Measurements from ENCODE around the gene ZNF837.

Gene ZNF837

DNA sequence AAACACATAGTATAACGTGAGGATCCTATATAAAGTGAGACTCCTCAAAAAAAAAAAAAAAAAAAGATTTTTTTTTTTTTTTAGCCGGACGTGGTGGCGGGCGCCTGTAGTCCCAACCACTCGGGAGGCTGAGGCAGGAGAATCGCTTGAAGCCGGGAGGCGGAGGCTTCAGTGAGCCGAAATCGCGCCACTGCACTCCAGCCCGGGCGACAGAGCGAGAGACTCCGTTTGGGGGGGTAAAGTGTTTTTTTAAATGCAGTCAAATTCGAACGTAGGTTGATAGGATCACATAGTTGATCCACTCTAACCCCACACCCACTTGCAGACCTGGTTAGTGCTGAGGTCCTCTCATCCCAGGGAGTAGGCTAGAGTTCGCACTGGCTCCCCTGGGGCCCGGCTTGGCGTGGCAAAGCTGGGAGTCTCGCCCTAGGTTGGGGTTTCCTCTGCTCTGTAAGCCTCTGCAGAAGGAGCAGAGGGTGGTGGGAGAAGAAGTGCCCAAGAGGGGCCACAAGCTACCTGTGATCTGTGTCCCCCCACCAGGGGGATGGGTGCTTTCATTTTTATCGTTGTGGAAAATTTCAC lies 21.1 kb upstream of the ZNF837 start:
- Histone ChIP-seq H3K27ac (ENCODE audit: low read depth, low read length, poor library complexity, severe bottlenecking) (peak overlapping the region; percentile 25), H3K9ac (ENCODE audit: low read length) (peak overlapping the region; percentile 68)
- TF ChIP-seq, protein P1, sequence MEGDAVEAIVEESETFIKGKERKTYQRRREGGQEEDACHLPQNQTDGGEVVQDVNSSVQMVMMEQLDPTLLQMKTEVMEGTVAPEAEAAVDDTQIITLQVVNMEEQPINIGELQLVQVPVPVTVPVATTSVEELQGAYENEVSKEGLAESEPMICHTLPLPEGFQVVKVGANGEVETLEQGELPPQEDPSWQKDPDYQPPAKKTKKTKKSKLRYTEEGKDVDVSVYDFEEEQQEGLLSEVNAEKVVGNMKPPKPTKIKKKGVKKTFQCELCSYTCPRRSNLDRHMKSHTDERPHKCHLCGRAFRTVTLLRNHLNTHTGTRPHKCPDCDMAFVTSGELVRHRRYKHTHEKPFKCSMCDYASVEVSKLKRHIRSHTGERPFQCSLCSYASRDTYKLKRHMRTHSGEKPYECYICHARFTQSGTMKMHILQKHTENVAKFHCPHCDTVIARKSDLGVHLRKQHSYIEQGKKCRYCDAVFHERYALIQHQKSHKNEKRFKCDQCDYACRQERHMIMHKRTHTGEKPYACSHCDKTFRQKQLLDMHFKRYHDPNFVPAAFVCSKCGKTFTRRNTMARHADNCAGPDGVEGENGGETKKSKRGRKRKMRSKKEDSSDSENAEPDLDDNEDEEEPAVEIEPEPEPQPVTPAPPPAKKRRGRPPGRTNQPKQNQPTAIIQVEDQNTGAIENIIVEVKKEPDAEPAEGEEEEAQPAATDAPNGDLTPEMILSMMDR (IDR thresholded peaks at IDR 0.05; ENCODE audit: low read length) = no peak
- TF ChIP-seq EZH2 (IDR thresholded peaks at IDR 0.05; ENCODE audit: borderline replicate concordance, low read length) = no peak

DNA sequence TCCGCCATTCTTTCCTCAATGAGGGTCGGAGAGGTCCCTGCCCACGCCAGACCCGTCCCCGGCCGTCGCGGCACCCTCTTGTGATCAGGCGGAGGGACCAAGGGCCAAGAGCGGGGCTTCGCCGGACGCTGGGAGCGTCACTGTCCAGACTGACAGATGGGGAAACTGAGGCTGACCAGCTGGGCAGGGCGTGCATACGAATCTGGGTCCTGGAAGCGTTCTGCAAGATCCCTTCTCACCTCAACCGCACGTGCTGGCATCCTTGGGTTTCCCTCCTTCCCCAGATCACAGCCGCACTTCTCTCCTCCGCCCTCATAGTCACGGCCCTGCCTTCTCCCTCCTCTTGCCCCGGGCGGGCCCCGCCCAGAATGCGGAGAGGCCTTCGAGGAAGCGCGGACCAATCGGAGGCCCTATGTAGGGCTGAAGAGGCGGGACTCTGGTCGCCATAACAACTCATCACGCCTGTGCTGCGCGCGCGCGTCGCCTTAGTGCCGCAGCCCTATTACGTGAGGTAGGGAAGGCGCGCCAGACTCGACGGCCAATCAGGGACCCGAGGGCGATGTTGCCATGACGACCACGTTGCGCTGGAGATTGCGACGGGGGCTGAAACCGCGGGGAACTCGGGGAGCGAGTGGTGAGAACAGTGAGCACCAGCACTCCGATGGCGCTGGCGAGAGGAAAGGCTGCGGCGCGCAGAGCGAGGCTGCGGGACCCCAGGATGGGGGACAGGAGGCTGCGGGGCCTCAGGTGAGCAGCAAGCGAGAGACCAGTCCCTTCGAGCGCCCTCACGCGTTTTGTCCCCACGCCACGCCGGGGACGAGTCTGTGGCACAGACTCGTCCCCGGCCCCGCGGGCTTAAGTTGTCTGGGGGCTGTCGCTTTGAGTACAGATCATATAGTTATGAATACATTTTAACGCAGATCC lies 20.3 kb upstream of the ZNF837 start:
- peak overlapping the region; percentile 66 for H3K4me3 ChIP-seq (ENCODE audit: low read depth, low read length, poor library complexity, severe bottlenecking)
- H3K4me1 ChIP-seq (ENCODE audit: insufficient read depth, low read length, severe bottlenecking) = peaks cover 16% of the 10 kb centered on the region
- H3K9me2 ChIP-seq (ENCODE audit: low read depth, low read length) = no peaks in the 10 kb centered on the region
- H3K79me2 ChIP-seq (ENCODE audit: insufficient read depth, low read length) = no peaks in the 10 kb centered on the region
- H3K36me3 ChIP-seq (ENCODE audit: insufficient read depth, low read length) = no peaks in the 10 kb centered on the region; the same call in 1 of the 2 replicates
- peak overlapping the region; percentile 68 for H3K9ac ChIP-seq (ENCODE audit: low read length)
- TF ChIP-seq, protein P1 (IDR thresholded peaks at IDR 0.05; ENCODE audit: low read length) = no peak
- no peak for TF ChIP-seq EZH2 (IDR thresholded peaks at IDR 0.05; ENCODE audit: borderline replicate concordance, low read length)
- H2AFZ ChIP-seq (ENCODE audit: low read length) = no peak overlapping the region
- H3K27ac ChIP-seq (ENCODE audit: low read depth, low read length, poor library complexity, severe bottlenecking) = no peak overlapping the region
- H4K20me1 ChIP-seq (ENCODE audit: insufficient read depth, low read length) = no peaks in the 10 kb centered on the region
- peak overlapping the region; percentile 85 for H3K4me2 ChIP-seq (ENCODE audit: low read length)
- no peaks in the 10 kb centered on the region for H3K27me3 ChIP-seq (ENCODE audit: insufficient read depth, low read length)
- H3K9me3 ChIP-seq (ENCODE audit: low read length) = no peaks in the 10 kb centered on the region
- H3F3A ChIP-seq (ENCODE audit: insufficient read depth, low read length) = 0 out of 2 replicates have a peak, but pooled peaks cover 5% of the 10 kb centered on the region

More for the DNA sequence above, 21.1 kb upstream of the ZNF837 start:
- Histone ChIP-seq H3K4me2 (ENCODE audit: low read length) (peak overlapping the region; percentile 85), H3K79me2 (ENCODE audit: insufficient read depth, low read length) (no peaks in the 10 kb centered on the region), H3K27me3 (ENCODE audit: insufficient read depth, low read length) (no peaks in the 10 kb centered on the region), H3K4me3 (ENCODE audit: low read depth, low read length, poor library complexity, severe bottlenecking) (peak overlapping the region; percentile 66), H3K36me3 (ENCODE audit: insufficient read depth, low read length) (no peaks in the 10 kb centered on the region; the same call in 1 of the 2 replicates), H3F3A (ENCODE audit: insufficient read depth, low read length) (0 out of 2 replicates have a peak, but pooled peaks cover 5% of the 10 kb centered on the region), H3K9me3 (ENCODE audit: low read length) (no peaks in the 10 kb centered on the region), H3K9me2 (ENCODE audit: low read depth, low read length) (no peaks in the 10 kb centered on the region), H2AFZ (ENCODE audit: low read length) (no peak overlapping the region), H3K4me1 (ENCODE audit: insufficient read depth, low read length, severe bottlenecking) (peaks cover 19% of the 10 kb centered on the region), H4K20me1 (ENCODE audit: insufficient read depth, low read length) (no peaks in the 10 kb centered on the region)

DNA sequence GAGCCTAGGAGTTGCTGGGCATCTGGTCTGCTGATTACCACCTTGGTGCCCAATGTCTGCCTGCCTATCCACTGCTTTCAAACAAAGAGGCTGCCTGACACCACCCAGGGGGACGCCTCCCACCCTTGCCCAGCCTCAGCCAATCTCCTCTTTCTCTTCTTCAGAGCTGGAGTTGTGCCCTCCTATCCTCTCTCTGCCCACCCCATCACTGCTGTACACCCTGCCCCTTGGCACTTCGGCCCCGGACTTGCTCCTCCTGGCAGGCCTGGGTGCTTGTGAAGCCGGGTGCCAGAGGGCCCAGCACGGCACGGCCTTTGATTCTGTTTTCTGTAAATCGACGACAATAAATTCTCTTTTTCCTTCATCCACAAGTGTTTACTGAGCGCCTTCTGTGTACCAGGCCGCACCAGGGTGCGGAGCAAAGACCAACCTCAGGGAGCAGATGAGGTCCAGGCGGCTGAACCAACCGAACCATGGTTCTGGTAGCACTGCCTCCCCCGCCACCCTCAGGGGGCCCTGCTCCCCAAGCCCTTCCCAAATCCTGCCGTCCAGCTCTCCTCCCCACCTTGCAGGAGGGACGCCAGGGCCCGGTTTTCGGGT lies 19.6 kb upstream of the ZNF837 start:
- H3K4me2 ChIP-seq (ENCODE audit: low read length) = peak overlapping the region; percentile 65
- H3K27ac ChIP-seq (ENCODE audit: low read depth, low read length, poor library complexity, severe bottlenecking) = no peak overlapping the region

More for the DNA sequence above, 19.6 kb upstream of the ZNF837 start:
- H3K36me3 ChIP-seq (ENCODE audit: insufficient read depth, low read length) = peaks cover 6% of the 10 kb centered on the region
- peak overlapping the region; percentile 47; the same call in 1 of the 2 replicates for H3K9ac ChIP-seq (ENCODE audit: low read length)
- no peaks in the 10 kb centered on the region for H3K79me2 ChIP-seq (ENCODE audit: insufficient read depth, low read length)
- H3K4me3 ChIP-seq (ENCODE audit: low read depth, low read length, poor library complexity, severe bottlenecking) = peak overlapping the region; percentile 51
- no peaks in the 10 kb centered on the region for H3K9me3 ChIP-seq (ENCODE audit: low read length)
- H3K4me1 ChIP-seq (ENCODE audit: insufficient read depth, low read length, severe bottlenecking) = peaks cover 16% of the 10 kb centered on the region
- no peak overlapping the region for H2AFZ ChIP-seq (ENCODE audit: low read length)
- H3F3A ChIP-seq (ENCODE audit: insufficient read depth, low read length) = 0 out of 2 replicates have a peak, but pooled peaks cover 5% of the 10 kb centered on the region
- no peak for TF ChIP-seq EZH2 (IDR thresholded peaks at IDR 0.05; ENCODE audit: borderline replicate concordance, low read length)
- TF ChIP-seq, protein P1 (IDR thresholded peaks at IDR 0.05; ENCODE audit: low read length) = no peak
- no peaks in the 10 kb centered on the region for H4K20me1 ChIP-seq (ENCODE audit: insufficient read depth, low read length)
- H3K9me2 ChIP-seq (ENCODE audit: low read depth, low read length) = no peaks in the 10 kb centered on the region
- no peaks in the 10 kb centered on the region for H3K27me3 ChIP-seq (ENCODE audit: insufficient read depth, low read length)
